ENCODE results near the gene SCARB2. TPM values are rescaled to one million over a fixed set of nuclear protein-coding genes. Genes with fewer than 3 reads are reported as not detected.
A peak's percentile ranks its signal among the peaks of the same experiment; 100 is the strongest.

Gene SCARB2
- total and polyA plus RNA-seq, 11 donors, result 84.9 to 208 (median 97.5) TPM

DNA sequence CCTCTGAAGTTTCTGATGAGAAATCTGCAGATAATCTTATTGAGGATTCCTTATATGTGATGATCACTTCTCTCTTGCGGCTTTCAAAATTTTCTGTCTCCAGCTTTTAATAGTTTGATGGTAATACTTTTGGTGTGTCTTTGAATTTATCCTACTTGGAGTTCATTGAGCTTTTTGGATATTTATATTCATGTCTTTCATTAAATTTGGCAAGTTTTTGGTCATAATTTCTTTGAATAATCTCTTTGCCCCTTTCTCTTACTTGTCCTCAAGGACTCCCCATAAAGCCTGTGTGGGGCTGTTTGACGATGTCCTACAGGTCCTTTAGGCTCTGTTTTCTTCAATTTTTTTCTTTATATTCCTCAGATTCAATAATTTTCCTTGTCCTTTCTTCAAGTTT, 26.6 kb upstream of the SCARB2 start:
- Histone ChIP-seq H3K36me3 (no peaks in the 10 kb centered on the region), H3K27me3 (no peaks in the 10 kb centered on the region), H3K4me1 (peaks cover 0 to 3% (median 0%) of the 10 kb centered on the region in 12 donors), H3K4me3 (no peak overlapping the region), H3K27ac (no peak overlapping the region), H3K9me3 (peaks cover 0 to 24% (median 8%) of the 10 kb centered on the region in 12 donors)
- 90 to 93% (median 90%) methylated on average over 2 of the region's 2 CpGs for WGBS, 4 donors
- TF ChIP-seq POLR2A (IDR thresholded peaks at IDR 0.05), result no peak
- TF ChIP-seq, protein P1, sequence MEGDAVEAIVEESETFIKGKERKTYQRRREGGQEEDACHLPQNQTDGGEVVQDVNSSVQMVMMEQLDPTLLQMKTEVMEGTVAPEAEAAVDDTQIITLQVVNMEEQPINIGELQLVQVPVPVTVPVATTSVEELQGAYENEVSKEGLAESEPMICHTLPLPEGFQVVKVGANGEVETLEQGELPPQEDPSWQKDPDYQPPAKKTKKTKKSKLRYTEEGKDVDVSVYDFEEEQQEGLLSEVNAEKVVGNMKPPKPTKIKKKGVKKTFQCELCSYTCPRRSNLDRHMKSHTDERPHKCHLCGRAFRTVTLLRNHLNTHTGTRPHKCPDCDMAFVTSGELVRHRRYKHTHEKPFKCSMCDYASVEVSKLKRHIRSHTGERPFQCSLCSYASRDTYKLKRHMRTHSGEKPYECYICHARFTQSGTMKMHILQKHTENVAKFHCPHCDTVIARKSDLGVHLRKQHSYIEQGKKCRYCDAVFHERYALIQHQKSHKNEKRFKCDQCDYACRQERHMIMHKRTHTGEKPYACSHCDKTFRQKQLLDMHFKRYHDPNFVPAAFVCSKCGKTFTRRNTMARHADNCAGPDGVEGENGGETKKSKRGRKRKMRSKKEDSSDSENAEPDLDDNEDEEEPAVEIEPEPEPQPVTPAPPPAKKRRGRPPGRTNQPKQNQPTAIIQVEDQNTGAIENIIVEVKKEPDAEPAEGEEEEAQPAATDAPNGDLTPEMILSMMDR (IDR thresholded peaks at IDR 0.05), result no peak
- no peak for ATAC-seq
- DNase-seq, result no peak
- intact Hi-C loops (cut with DNase I), result loop anchor here in 1 of 10 donors (10.0 kb wide), 1 partner anchor 55 kb away; no protein-coding TSS in a partner anchor

DNA sequence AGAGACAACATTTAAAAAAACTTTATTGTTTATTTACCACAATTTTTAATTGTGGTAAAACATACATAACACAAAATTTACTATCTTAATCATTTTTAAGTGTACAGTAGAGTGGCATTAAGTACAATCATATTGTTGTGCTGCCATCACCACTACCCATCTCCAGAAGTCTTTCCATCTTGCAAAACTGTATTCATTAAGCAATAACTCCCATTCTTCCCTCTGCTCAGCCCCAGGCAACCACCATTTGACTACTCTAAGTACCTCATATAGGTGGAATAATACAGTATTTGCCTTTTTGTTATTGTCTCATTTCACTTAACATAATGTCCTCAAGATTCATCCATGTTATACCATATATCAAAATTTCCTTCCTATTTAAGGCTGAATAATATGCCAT, 25.1 kb upstream of the SCARB2 start:
- Histone ChIP-seq H3K27me3 (no peaks in the 10 kb centered on the region), H3K9me3 (peaks cover 0 to 21% (median 8%) of the 10 kb centered on the region in 12 donors), H3K4me1 (peaks cover 0 to 3% (median 0%) of the 10 kb centered on the region in 12 donors), H3K4me3 (no peak overlapping the region), H3K36me3 (no peaks in the 10 kb centered on the region), H3K27ac (peak overlapping the region in 1 of 12 donors; percentile 29)
- no peak for DNase-seq
- no peak for TF ChIP-seq POLR2A (IDR thresholded peaks at IDR 0.05)
- TF ChIP-seq, protein P1 (IDR thresholded peaks at IDR 0.05), result no peak
- intact Hi-C loops (cut with DNase I), result no loop called here
- ATAC-seq, result no peak

DNA sequence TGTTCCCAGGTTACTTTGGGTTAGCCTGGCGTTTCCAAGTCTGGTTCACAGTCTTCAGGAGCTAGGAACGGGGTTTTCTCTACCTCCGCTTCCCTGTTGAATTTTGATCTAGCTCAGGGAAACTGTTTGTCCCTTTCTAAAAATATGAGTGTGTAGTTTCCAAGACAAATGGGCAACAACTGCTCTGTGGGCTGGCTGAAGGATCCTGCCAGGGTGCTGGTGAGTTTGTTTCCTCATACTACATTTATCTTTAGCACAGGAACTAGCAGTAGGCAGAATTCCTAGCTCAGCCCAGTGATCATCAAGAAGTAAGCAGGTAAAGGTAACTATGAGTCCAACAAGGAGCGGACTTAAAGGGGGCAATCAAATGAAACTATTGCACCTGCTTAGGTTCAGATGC, 24.6 kb upstream of the SCARB2 start:
- Histone ChIP-seq H3K9me3 (peaks cover 0 to 21% (median 8%) of the 10 kb centered on the region in 12 donors), H3K4me1 (peaks cover 0 to 3% (median 0%) of the 10 kb centered on the region in 12 donors), H3K27me3 (no peaks in the 10 kb centered on the region), H3K36me3 (no peaks in the 10 kb centered on the region), H3K4me3 (no peak overlapping the region), H3K27ac (peak overlapping the region in 4 of 12 donors; percentile 8 to 61 (median 26))
- WGBS, 4 donors, result 79 to 92% (median 80%) methylated on average over 4 of the region's 4 CpGs
- no peak for TF ChIP-seq POLR2A (IDR thresholded peaks at IDR 0.05)
- TF ChIP-seq, protein P1 (IDR thresholded peaks at IDR 0.05), result no peak
- intact Hi-C loops (cut with DNase I), result no loop called here
- ATAC-seq (peak; percentile 34 to 91 (median 84)), DNase-seq (peak in 1 of 5 donors; percentile 32)

DNA sequence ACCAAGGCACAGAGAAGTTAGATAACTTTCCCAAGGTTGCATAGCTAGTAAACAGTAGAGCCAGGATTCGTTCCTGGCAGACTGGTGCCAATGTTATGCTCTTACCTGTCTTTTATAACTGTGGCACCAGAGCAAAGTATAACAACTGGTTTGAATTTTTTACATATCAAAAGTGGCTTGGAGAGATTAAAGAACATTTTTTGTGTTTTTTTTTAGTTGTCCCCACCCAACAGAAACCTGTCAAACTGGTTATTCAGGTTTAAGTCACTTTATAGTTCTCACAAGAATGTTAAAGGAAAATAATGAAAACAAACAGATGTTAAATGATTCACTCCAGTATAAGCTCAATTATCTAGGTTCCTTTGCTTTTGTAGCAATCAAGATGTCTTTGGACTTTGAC, 22.3 kb upstream of the SCARB2 start:
- Histone ChIP-seq H3K9me3 (peaks cover 0 to 16% (median 8%) of the 10 kb centered on the region in 12 donors), H3K4me3 (no peak overlapping the region), H3K36me3 (no peaks in the 10 kb centered on the region), H3K27ac (no peak overlapping the region), H3K27me3 (no peaks in the 10 kb centered on the region), H3K4me1 (peaks cover 0 to 3% (median 0%) of the 10 kb centered on the region in 12 donors)
- DNase-seq (no peak), ATAC-seq (no peak)
- 41 to 59% (median 53%) methylated on average over 1 of the region's 1 CpG for WGBS, 4 donors
- TF ChIP-seq, protein P1 (IDR thresholded peaks at IDR 0.05), result no peak
- TF ChIP-seq POLR2A (IDR thresholded peaks at IDR 0.05), result no peak
- intact Hi-C loops (cut with DNase I), result no loop called here

Data from heart left ventricle (tissue), 16 donors.